NCI-H345 (cell line): Measurements from ENCODE around the gene OR8H3.
"Not testable (repeated sequence)": the region's sequence is repeated elsewhere in the genome, so short reads cannot be mapped to it uniquely, and the experiment has no call there.

ENCODE experiments used
- DNase-seq: peaks from one replicate; lab custom pipeline; 2025; lab: John Stamatoyannopoulos, UW

The OR8H3 gene

GRCh38 chr11:56122073-56122472 lies at the start of gene OR8H3:
Gene OR8H3, plus strand, starts transcription at chr11:56122373. Its CDS starts 0 bp downstream, at chr11:56122373.
- no peak for DNase-seq

GRCh38 chr11:56089697-56090096 lies 32.5 kb upstream of the OR8H3 start:
- no peak for DNase-seq

DNA sequence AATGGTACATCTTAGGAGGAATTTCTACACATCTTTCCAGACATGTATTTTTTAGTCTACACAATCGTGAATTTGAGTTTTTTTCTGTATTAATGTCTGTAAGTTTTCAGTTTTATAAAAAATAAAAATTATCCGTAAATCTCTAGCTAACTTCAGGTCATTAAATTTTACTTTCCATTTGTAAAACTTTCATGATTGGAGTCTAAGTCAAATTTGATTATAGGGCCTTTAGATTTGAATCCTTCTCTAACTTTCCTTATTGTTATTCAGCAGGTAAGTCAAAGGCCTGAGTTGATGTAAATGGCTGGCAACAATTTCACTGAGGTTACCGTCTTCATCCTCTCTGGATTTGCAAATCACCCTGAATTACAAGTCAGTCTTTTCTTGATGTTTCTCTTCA lies 29.2 kb upstream of the OR8H3 start, which contains the start of gene OR8I2:
TSS of gene OR8I2 (plus strand) at position 301 of the 400 bp plus-strand sequence. CDS start at position 301, 0 bp downstream.
- no peak for DNase-seq

DNA sequence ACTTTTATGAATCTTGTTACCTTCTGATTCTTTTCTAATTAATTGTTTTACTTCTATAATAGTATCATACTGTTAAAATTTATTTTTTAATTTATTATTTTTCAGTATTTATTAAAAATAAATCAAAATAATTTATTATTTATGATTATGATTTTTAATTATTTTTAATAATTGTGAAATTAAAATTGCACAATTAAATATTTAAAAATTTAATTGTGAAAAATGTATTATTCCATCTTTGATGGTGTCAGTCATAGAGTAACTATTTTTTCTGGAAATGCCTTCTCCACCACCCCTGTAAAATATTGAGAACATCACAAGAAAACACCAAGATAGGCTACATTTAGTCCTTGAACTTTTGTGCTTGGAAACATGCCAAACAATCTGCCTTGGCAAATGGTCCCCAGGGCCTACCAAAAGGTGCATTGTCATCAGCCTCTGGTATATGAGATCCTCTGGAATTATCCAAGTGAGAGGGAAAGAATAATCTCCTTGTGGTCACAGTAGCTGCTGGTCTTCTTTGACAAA lies 18.9 kb upstream of the OR8H3 start, which contains the start of gene OR8H2:
TSS of gene OR8H2 (plus strand) at position 478 of the 528 bp plus-strand sequence. CDS start 1,356 bp downstream, outside the sequence.
- DNase-seq: no peak

DNA sequence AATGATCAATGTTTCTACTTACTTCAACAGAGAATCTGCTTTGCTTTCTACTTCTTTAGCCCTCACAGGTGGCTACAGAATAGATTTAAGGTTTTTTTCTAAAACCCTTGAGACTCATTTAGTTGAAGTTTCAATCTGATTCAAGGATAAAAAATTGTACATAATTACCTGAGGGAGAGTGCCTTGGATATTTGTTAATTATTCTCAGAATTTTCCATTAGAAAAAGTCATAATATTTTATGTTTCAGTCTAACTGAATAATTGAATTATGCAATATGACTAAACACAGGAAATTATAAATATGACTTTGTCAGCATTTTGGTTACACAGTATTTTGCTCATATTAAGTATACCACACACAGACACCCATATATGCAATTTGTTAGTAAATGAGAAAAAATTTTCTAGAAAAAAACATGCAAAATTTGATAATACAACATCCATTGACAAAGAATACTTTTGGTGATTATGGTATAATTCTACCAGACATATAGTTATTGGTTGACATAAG lies 18.0 kb downstream of the OR8H3 start, which contains the start of gene OR8J3:
TSS of gene OR8J3 (minus strand) at position 51 of the 511 bp plus-strand sequence. CDS start 2,483 bp downstream, outside the sequence.
- no peak for DNase-seq

DNA sequence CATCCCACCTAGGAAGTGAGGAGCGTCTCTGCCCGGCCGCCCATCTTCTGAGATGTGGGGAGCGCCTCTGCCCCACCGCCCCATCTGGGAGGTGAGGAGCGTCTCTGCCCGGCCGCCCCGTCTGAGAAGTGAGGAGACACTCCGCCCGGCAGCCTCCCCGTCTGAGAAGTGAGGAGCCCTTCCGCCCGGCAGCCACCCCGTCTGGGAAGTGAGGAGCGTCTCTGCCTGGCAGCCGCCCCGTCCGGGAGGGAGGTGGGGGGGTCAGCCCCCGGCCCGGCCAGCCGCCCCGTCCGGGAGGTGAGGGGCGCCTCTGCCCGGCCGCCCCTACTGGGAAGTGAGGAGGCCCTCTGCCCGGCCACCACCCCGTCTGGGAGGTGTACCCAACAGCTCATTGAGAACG lies 21.5 kb downstream of the OR8H3 start:
- not testable (repeated sequence) for DNase-seq

DNA sequence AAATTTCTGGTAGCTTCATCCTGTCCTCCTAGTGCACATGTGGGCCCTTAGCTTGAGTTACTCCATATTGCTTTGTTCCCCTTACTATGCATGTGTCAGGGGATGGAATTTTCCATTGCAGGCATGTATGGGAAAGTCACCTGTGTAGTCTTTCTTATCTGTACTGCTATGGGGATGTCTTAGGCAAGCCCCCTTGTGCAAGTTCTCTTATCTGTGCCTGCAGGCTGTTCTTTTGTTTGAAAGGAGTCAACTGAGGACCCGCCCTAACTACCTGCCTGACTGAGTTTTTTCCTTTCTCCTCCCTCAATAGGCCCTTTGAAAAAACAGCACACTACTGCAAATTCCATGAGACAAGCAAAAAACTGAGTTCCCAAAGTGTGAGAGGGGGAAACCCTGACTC lies 29.2 kb downstream of the OR8H3 start:
- DNase-seq: no peak

- no peak for DNase-seq
These were observed 30.2 kb downstream of the OR8H3 start for GRCh38 chr11:56152333-56152732.

DNA sequence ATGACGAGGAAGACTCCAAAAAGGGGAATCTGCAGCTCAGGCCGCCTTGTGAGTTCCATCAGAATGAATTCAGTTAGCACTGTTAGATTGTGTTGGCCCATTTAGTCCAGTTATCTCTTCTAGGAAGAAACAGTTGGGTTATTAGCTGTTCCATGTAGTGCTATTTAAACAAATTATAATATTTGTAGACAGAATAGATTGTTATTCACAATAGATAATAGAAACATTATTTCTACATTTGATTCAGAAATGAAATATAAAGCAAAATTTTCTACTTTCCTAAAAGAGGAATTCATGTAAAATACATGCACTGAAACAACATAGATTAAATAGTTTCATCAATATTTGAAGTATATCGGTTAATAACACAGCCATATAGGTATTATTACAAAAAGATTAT lies 38.0 kb downstream of the OR8H3 start, which contains the start of gene OR8K5:
TSS of gene OR8K5 (minus strand) at position 101 of the 400 bp plus-strand sequence. CDS start at position 101, 0 bp downstream.
- DNase-seq: no peak

DNA sequence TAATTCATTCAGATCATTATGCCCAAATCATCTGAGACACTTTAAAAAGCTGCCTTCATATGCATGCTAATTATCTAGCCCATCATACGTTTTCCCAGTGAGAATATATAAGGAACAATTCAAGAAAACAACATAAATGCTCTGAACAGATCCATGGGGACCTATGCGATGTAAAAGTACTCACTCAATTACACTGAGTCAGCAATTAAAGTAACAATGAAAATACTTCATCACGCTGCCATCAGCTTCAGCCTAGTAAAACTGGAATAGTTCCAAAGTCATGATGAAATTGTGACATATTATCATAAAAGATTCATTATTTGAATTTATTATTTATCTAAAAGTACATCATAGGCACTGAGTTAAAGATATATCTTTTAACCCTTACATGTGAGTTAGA lies 41.6 kb downstream of the OR8H3 start:
- DNase-seq: no peak

DNA sequence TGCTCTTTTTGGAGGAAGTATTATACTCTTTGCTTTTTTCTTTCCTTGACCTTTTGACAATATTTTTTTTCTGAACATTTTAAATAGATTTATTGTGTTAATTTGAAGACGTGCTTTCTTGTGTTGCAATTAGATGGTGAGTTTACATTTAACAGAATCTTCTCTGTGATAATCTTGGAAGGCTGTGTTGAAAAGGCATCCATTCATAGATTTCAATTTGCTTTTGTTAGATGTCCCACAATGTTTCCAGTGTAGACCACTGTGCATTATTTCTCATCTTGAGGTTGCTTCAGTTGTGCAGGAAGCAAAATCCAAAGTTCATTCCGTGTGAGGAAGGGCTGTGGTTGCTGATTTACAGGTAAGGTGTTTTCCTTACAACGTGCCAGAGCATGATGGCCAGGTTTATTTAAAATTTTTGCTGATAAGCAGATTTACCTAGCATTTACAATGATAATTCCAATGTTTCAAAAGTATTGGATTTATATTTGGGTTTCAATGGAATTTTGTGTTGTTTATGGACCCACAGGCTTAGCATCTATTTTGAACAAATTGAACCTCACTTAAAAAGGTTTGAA lies 50.2 kb downstream of the OR8H3 start:
- DNase-seq: no peak
